HL-60 (cell line): ENCODE measurements around the gene TRAP1.

Source experiments
- CTCF ChIP-seq: IDR thresholded peaks from one replicate; pipeline ENCODE4 v1.5.1; 2011; ENCODE audit warnings: low read length, control low read depth, inconsistent platforms; ENCODE audit not compliant: insufficient read depth
- GABPA ChIP-seq: IDR thresholded peaks from 2 replicates; pipeline ENCODE4 v1.6.1; 2012; ENCODE audit warnings: low read depth
- POLR2AphosphoS5 ChIP-seq: IDR thresholded peaks from 2 replicates; pipeline ENCODE4 v1.6.1; 2012; ENCODE audit warnings: low read depth
- REST ChIP-seq: IDR thresholded peaks from 2 replicates; pipeline ENCODE4 v1.6.1; 2012; ENCODE audit warnings: low read depth; ENCODE audit not compliant: insufficient replicate concordance
- SPI1 ChIP-seq: IDR thresholded peaks from 2 replicates; pipeline ENCODE4 v1.6.1; 2012; ENCODE audit warnings: low read depth, mild to moderate bottlenecking, borderline replicate concordance

GRCh38 chr16:3655030-3655395, 62.3 kb downstream of the TRAP1 start:
- TF ChIP-seq GABPA = no peak
- no peak for TF ChIP-seq REST
- TF ChIP-seq CTCF = no peak
- TF ChIP-seq POLR2AphosphoS5 = no peak
- TF ChIP-seq SPI1 = no peak
